Ammon's horn (tissue), 1 donor: Measurements from ENCODE around the gene FAM171A2.
"Not testable (repeated sequence)": the region's sequence is repeated elsewhere in the genome, so short reads cannot be mapped to it uniquely, and the experiment has no call there.

ENCODE experiments used
- DNase-seq: peaks from one replicate; pipeline ENCODE4 v3.0.0-alpha.2; 2016; ENCODE audit warnings: low spot score

The FAM171A2 gene

GRCh38 chr17:44363613-44364159, at the start of gene FAM171A2:
Gene FAM171A2 (minus strand): TSS chr17:44363853. CDS start chr17:44363714, 139 bp downstream.
- DNase-seq, result peak; percentile 57

DNA sequence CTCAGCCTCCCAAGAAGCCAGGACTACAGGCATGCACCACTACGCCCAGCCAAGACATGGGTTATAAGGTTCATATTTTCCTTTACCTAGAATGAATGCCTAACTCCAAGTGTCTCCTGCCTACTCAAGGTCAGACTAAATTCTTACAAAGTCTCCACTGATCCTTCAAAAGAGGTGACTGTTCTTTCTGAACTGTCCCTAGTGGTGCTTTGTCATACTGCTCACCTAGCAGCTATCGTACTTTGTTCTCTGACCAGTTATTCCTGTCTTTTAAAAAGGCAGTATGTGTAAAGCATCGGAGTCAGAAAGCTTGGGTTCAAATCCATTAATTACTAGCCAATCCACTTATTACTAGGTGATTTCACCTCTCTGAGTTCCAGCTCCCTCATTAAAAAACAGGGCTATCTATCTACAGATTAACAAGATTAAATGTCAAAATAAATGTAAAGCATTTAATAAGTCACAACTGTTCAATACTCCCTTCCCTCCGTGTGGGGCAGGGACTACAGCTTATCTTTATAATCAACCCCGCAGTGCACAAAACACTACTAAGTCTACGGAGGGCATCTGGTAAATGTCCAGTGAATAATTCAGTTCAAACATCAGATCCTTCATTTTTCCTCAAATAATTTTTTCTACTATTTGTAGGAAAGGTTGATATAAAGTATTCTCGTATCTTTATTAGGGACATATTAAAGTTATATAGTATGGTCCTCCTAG, 45.8 kb upstream of the FAM171A2 start:
- no peak for DNase-seq

- DNase-seq, result no peak
Observed at GRCh38 chr17:44408786-44409185, 45.1 kb upstream of the FAM171A2 start.

GRCh38 chr17:44402564-44403172, 39.0 kb upstream of the FAM171A2 start:
- no peak for DNase-seq

DNA sequence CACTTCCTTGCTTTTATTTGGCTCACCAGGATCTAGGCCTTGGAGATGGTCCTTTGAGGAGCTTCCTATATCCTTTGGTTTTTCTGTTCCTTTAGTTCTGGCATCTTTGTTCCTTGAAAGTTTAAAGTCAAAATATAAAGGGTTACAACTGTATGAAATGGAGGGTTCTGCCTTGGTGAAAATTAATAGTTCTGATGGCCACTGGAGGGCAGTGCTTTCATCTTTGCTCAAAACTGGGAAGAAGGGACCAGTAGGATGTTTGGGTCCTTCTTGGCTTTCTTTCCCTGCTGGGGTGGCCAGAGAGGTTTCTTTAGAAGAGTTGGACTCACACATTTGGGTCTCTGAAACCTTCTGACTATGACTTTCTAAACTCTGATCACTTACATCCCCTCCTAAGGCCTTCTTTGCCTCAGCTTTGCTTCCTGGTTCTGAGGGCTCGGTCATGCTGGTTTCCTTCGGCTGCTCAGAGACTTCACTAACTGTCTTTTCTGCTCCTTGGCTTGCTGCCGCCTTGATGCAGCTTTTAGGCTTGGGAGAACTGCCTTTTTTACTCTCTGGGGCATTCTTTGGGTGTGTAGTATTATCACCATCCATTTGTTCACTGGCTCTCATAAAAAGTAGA, 36.7 kb upstream of the FAM171A2 start:
- DNase-seq, result peak; percentile 29

DNA sequence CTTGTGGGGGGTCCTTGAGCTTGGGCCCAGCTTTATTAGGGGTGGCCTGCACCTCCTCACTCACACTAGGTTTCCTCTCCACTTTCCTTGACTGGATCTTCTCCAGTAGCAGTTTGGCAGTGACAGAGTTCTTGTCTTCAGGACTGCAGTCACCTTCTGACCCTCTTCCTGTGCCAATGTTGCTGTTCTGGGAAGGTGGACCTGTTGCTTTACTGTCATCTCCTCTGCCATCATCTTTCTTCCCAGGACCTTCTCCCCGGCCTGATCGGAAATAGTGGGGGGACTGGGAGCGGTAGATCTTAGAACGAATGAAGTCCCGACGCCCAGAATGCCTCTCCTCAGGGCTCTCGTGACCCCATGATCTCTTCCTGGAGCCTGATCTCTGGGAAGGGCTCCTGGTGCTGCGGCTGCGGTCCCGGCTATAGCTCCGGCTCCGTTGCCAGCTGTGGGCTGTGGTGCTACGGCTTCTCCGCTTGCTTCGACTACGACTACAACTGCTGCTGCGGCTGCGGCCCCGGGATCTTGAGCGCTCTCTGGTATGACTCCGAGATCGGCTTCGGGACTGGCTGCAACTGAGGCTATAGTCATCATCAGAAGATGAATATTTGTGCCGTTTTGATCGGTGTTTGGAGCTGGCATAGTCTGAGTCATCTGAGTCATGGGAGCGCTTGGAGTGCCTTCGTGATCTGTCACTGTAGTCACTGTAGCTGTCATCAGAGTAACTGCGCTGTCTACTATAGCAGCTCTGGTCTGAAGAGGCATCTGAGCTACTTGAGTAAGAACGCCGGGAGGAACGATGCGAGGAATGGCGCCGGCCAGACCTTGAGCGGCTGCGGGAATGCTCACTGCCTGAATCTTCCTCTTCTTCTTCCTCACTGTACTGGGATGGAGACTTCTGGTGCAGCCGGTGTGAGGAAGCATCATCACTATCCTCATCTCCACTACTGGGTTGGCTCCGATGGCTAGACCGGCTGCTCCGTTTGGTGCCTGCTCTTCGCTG, 35.3 kb upstream of the FAM171A2 start:
- peak; percentile 68 for DNase-seq

- no peak for DNase-seq
Observed at GRCh38 chr17:44397479-44398440, 34.1 kb upstream of the FAM171A2 start.

GRCh38 chr17:44396946-44397345, 33.3 kb upstream of the FAM171A2 start:
- no peak for DNase-seq

DNA sequence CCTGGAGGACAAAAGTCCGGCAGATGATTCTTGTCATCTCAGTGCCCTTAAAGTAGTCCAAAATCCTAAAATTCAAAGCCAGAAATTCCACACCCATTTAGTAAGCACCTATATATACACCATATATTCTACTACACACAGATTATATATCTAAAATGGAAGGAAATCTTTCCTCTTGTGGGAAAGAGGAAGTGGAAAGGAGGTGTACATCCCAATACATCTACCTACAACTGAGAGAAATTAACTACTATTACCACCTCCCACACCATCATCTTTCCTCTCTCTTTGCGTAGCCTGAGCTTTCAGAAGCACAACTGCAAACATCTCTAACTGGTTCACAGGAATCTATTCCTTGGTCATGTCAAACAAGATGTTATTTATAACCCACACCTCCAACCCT, 31.2 kb upstream of the FAM171A2 start:
- DNase-seq, result no peak

DNA sequence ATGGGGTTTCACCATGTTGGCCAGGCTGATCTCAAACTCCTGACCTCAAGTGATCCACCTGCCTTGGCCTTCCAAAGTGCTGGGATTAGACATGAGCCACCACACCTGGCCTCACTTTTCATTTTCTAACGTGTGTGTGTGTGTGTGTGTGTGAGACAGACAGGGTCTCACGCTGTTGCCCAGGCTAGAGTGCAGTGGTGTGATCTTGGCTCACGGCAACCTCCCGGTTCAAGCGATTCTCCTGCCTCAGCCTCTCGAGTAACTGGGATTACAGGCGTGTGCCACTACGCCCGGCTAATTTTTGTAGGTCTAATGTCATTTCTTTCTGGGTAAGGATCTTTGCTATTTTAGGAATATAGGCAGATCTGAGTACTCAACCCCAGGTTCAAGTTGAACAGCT, 30.5 kb upstream of the FAM171A2 start:
- not testable (repeated sequence) for DNase-seq

DNA sequence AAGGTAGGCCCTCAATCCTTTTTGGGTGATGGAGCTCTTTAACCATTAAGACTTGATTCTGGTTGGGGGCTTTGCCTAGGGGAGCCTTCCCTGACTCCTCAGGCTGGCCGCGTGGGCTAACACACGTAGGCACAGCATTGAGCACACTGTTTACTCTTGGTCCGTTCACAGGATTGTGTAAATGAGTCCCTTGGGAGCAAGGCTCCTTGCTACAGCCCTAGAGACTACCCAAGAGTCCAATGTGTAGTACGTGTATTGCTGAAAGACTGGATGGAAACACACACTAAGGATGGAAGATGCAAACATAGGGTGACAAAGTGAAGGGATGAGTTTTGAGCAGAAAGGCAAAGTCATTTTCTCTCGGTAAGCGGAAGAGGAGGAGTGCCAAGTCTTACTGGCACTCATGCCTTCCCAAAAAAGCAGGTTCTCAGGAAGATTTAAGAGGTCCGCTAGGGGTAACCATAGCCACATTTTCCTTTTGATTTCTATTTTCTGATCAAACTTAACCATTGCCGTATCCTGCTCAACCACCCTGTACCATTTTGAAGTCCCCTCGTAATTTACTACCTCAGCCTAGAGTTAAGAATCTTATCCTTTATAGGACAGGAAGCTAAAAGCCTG, 26.7 kb upstream of the FAM171A2 start:
- no peak for DNase-seq

- DNase-seq, result no peak
Observed at GRCh38 chr17:44389723-44390202, 26.1 kb upstream of the FAM171A2 start.

DNA sequence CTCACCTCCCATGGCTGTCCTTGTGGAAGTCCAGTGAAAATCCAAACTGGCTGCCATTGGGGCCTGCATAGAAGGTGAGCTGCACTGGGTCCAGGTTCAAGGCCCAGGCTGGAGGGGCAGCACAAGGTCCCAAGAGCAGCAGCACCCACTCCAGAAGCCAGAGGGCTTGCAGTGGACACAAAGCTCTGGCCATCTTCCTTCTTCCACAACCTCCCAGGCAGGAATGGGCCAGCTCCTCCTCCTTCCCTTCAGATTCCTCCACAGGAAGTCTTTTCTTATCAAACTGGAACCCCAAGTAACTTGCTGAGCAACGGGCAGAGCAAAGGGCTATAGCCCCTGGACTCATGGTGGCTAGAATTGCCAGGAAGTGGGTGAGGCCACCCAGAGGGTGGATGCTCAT, 25.6 kb upstream of the FAM171A2 start, which contains the start of gene ITGA2B:
TSS of gene ITGA2B (minus strand) at position 369 of the 400 bp plus-strand sequence. CDS start at position 193, 176 bp downstream.
- DNase-seq, result no peak

- DNase-seq, result no peak
Observed at GRCh38 chr17:44387804-44388203, 24.2 kb upstream of the FAM171A2 start.

- no peak for DNase-seq
Observed at GRCh38 chr17:44386182-44386525, 22.5 kb upstream of the FAM171A2 start.

- peak; percentile 71 for DNase-seq
Observed at GRCh38 chr17:44385287-44386181, 21.9 kb upstream of the FAM171A2 start.

DNA sequence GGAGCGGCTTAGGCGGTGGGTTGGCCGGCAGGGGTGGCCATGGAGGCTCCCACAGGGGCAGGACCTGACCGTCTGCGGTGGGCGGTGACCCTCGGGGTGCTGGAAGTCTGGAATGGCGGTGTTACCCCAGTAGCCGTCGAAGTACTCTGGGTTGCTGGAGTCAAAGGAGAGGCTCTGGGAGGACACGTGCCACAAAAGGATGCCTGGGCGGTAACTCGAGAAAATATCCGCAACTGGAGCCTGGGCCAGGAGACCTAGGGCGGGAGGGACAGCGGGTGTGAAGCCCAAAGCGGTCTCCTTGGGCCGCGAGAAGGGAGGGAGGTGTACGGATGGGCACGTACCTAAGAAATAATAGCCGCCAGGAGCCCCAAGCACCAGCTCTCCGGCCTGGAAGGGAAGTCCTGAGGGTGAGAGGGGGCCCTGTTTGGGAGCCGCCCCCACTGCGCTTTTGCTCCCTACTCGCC, 21.2 kb upstream of the FAM171A2 start:
- DNase-seq, result no peak

GRCh38 chr17:44384281-44384822, 20.7 kb upstream of the FAM171A2 start:
- DNase-seq, result no peak
